Spleen (tissue), 11 donors: ENCODE results near the gene ANKRD6. TPM values are rescaled to one million over a fixed set of nuclear protein-coding genes. Genes with fewer than 3 reads are reported as not detected.

Experiments
- DNase-seq: peaks from one replicate; pipeline ENCODE4 v3.0.0-alpha.2; 2020
- H3K27ac ChIP-seq, 8 donors: fragments of 200-600 bp; sonication (generic) in 7 of 8; 1 replicate in 4 of 8; 2 replicates in 4 of 8; pipeline versions ENCODE4 v1.5.0 to v1.8.0; 2016 to 2021; ENCODE audit warnings: inconsistent platforms in 4 of 8, mild to moderate bottlenecking in 4 of 8, moderate library complexity in 1 of 8
- H3K27me3 ChIP-seq, 7 donors: fragments of 200-600 bp; sonication (generic) in 6 of 7; replicated peaks in 1 of 7; 1 replicate in 4 of 7; 2 replicates in 3 of 7; pipeline versions ENCODE4 v1.5.0 to v1.8.0; 2016 to 2021; ENCODE audit warnings: inconsistent platforms in 3 of 7, mild to moderate bottlenecking in 1 of 7
- H3K36me3 ChIP-seq, 6 donors: fragments of 200-600 bp; sonication (generic) in 5 of 6; 1 replicate in 4 of 6; 2 replicates in 2 of 6; pipeline versions ENCODE4 v1.5.0 to v1.8.0; 2016 to 2021; ENCODE audit warnings: inconsistent platforms in 2 of 6
- H3K4me1 ChIP-seq, 6 donors: fragments of 200-600 bp; sonication (generic) in 5 of 6; 1 replicate in 3 of 6; 2 replicates in 3 of 6; pipeline versions ENCODE4 v1.5.0 to v1.8.0; 2016 to 2021; ENCODE audit warnings: inconsistent platforms in 3 of 6
- H3K4me3 ChIP-seq, 8 donors: fragments of 200-600 bp; sonication (generic) in 7 of 8; 1 replicate in 4 of 8; 2 replicates in 4 of 8; pipeline versions ENCODE4 v1.5.0 to v1.8.0; 2016 to 2021; ENCODE audit warnings: inconsistent platforms in 4 of 8, mild to moderate bottlenecking in 4 of 8, moderate library complexity in 2 of 8
- H3K9me3 ChIP-seq, 8 donors: fragments of 200-600 bp; sonication (generic) in 7 of 8; 1 replicate in 4 of 8; 2 replicates in 4 of 8; pipeline versions ENCODE4 v1.5.0 to v1.8.0; 2016 to 2021; ENCODE audit warnings: inconsistent platforms in 4 of 8
- POLR2A ChIP-seq, 3 donors: fragments of 450-650 bp; IDR thresholded peaks; one replicate each; pipeline ENCODE4 v1.5.1; 2017; ENCODE audit warnings: antibody characterized with exemption in 3 of 3, mild to moderate bottlenecking in 1 of 3
- POLR2AphosphoS5 ChIP-seq, 3 donors: sonication (generic); formaldehyde crosslinking; IDR thresholded peaks; one replicate each; pipeline ENCODE4 v1.5.1; 2017; ENCODE audit warnings: antibody characterized with exemption in 3 of 3
- WGBS, 5 donors: extraction: QIAGEN DNeasy Blood & Tissue Kit in 3 of 5; methylation state at CpG; one replicate each; pipeline versions ENCODE4 v1.1.5 to v1.1.7; 2013 to 2018; 5-methylcytosine and 5-hydroxymethylcytosine counted together
- intact Hi-C: fragments of 100-400 bp; cut with DNase I; formaldehyde crosslinking; loops from one replicate; pipeline ENCODE4 v1.15.0; 2023; ENCODE audit warnings: low total_unique reads
- polyA plus RNA-seq, 3 donors: library from polyadenylated mRNA; stranded (reverse); fragments of 200-250 nt; gene quantifications; one replicate each; pipeline ENCODE4 v1.2.1, GENCODE V29; 2013
- total RNA-seq, 7 donors: library from RNA; depleted of rRNA in 3 of 7; stranded (reverse); fragments of >200 nt in 3 of 7; fragmentation: NEBNext Ultra II Directional in 4 of 7; extraction: Animal tissue kit (Norgen Biotek cat#: 25700) in 4 of 7; gene quantifications; one replicate each; pipeline versions ENCODE4 v1.1.0 to v1.2.1, GENCODE V29; 2016 to 2021
- TF ChIP-seq, protein P1 (sequence below), 11 experiments: fragments of 200-600 bp in 7 of 11; fragments of 450-650 bp in 4 of 11; sonication (generic) in 4 of 11; IDR thresholded peaks in 8 of 11; conservative IDR thresholded peaks in 3 of 11; 1 replicate in 7 of 11; 2 replicates in 4 of 11; pipeline versions ENCODE4 v1.4.0 to v1.8.0; 2016 to 2021; ENCODE audit warnings: antibody characterized with exemption in 11 of 11, inconsistent platforms in 4 of 11, mild to moderate bottlenecking in 1 of 11
- donor health status: healthy with polysubstance abuse.
- donor health status: DM: no; HTN: no; CAD: no; lungs with moderate emphysema.
- donor health status: DM: no; HTN: no; CAD: no.
- donor health status: Bipolar disorder and iron deficiency.
- donor health status: healthy.
- donor health status: DM: no; HTN: no; CAD: no.
- donor health status: DM: yes; HTN: yes; CAD: no.

The ANKRD6 gene
- total and polyA plus RNA-seq, 10 donors: 2.2 to 18.4 (median 7.7) TPM

- 87 to 95% (median 92%) methylated on average over 5 of the region's 5 CpGs for WGBS, 5 donors
- Histone ChIP-seq H3K27ac (no peak overlapping the region), H3K36me3 (peaks cover 0 to 6% (median 0%) of the 10 kb centered on the region in 6 donors), H3K27me3 (no peaks in the 10 kb centered on the region), H3K9me3 (no peaks in the 10 kb centered on the region), H3K4me3 (no peak overlapping the region), H3K4me1 (no peaks in the 10 kb centered on the region)
- no peak for DNase-seq
- intact Hi-C loops: no loop called here
- TF ChIP-seq POLR2A (IDR thresholded peaks at IDR 0.05): no peak
- no peak for TF ChIP-seq POLR2AphosphoS5 (IDR thresholded peaks at IDR 0.05)
- TF ChIP-seq, protein P1, sequence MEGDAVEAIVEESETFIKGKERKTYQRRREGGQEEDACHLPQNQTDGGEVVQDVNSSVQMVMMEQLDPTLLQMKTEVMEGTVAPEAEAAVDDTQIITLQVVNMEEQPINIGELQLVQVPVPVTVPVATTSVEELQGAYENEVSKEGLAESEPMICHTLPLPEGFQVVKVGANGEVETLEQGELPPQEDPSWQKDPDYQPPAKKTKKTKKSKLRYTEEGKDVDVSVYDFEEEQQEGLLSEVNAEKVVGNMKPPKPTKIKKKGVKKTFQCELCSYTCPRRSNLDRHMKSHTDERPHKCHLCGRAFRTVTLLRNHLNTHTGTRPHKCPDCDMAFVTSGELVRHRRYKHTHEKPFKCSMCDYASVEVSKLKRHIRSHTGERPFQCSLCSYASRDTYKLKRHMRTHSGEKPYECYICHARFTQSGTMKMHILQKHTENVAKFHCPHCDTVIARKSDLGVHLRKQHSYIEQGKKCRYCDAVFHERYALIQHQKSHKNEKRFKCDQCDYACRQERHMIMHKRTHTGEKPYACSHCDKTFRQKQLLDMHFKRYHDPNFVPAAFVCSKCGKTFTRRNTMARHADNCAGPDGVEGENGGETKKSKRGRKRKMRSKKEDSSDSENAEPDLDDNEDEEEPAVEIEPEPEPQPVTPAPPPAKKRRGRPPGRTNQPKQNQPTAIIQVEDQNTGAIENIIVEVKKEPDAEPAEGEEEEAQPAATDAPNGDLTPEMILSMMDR (IDR thresholded peaks at IDR 0.05 in 8 of 11, conservative IDR thresholded peaks at IDR 0.05 in 3 of 11): no peak
Observed at GRCh38 chr6:89616531-89616930, 183.6 kb downstream of the ANKRD6 start.

DNA sequence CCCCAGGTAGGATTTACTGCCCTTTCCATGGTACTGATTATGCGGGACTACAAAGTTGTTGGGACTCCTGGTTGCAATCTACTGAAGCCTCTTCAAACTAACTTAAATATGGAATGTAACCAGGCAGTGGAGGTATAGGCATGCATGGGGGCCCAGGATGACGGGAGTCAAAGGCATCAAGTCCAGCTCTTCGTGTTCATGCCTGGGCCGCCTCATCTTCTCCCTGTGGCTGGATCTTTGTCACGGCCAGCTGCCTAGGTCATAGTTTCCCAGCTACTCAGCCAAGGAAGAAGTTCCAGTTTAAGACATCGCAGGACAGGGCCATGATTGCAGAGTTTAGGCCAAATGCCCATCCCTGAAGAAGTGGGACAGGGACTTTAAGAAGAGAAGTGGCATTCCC lies 185.1 kb downstream of the ANKRD6 start:
- intact Hi-C loops: no loop called here

GRCh38 chr6:89619567-89619966 lies 186.6 kb downstream of the ANKRD6 start:
- no peak for DNase-seq
- peaks cover 0 to 6% (median 0%) of the 10 kb centered on the region in 6 donors for H3K36me3 ChIP-seq
- H3K27me3 ChIP-seq: no peaks in the 10 kb centered on the region
- H3K27ac ChIP-seq: no peak overlapping the region
- intact Hi-C loops: no loop called here
- TF ChIP-seq POLR2A (IDR thresholded peaks at IDR 0.05) (no peak), POLR2AphosphoS5 (IDR thresholded peaks at IDR 0.05) (no peak)
- TF ChIP-seq, protein P1 (IDR thresholded peaks at IDR 0.05 in 8 of 11, conservative IDR thresholded peaks at IDR 0.05 in 3 of 11): no peak
- H3K4me3 ChIP-seq: no peak overlapping the region
- no peaks in the 10 kb centered on the region for H3K4me1 ChIP-seq
- 90 to 96% (median 94%) methylated on average over 6 of the region's 6 CpGs for WGBS, 5 donors
- no peaks in the 10 kb centered on the region for H3K9me3 ChIP-seq

More for the DNA sequence above, 185.1 kb downstream of the ANKRD6 start:
- Histone ChIP-seq H3K4me3 (no peak overlapping the region), H3K27me3 (no peaks in the 10 kb centered on the region), H3K9me3 (no peaks in the 10 kb centered on the region), H3K4me1 (no peaks in the 10 kb centered on the region), H3K27ac (no peak overlapping the region), H3K36me3 (peaks cover 0 to 6% (median 0%) of the 10 kb centered on the region in 6 donors)
- WGBS, 5 donors: 94 to 100% (median 97%) methylated on average over 6 of the region's 6 CpGs
- no peak for DNase-seq
- TF ChIP-seq POLR2A (IDR thresholded peaks at IDR 0.05) (no peak), POLR2AphosphoS5 (IDR thresholded peaks at IDR 0.05) (no peak)
- TF ChIP-seq, protein P1 (IDR thresholded peaks at IDR 0.05 in 8 of 11, conservative IDR thresholded peaks at IDR 0.05 in 3 of 11): no peak

- Histone ChIP-seq H3K27me3 (no peaks in the 10 kb centered on the region), H3K36me3 (peaks cover 0 to 17% (median 3%) of the 10 kb centered on the region in 6 donors), H3K4me1 (no peaks in the 10 kb centered on the region), H3K27ac (no peak overlapping the region), H3K4me3 (no peak overlapping the region), H3K9me3 (no peaks in the 10 kb centered on the region)
- WGBS, 5 donors: 79 to 91% (median 88%) methylated on average over 8 of the region's 8 CpGs
- intact Hi-C loops: no loop called here
- DNase-seq: no peak
- TF ChIP-seq, protein P1 (IDR thresholded peaks at IDR 0.05 in 8 of 11, conservative IDR thresholded peaks at IDR 0.05 in 3 of 11): no peak
- TF ChIP-seq POLR2AphosphoS5 (IDR thresholded peaks at IDR 0.05): no peak
- no peak for TF ChIP-seq POLR2A (IDR thresholded peaks at IDR 0.05)
Observed at GRCh38 chr6:89623749-89624148, 190.8 kb downstream of the ANKRD6 start.
